ENCODE measurements around the gene OTOR.

DNA sequence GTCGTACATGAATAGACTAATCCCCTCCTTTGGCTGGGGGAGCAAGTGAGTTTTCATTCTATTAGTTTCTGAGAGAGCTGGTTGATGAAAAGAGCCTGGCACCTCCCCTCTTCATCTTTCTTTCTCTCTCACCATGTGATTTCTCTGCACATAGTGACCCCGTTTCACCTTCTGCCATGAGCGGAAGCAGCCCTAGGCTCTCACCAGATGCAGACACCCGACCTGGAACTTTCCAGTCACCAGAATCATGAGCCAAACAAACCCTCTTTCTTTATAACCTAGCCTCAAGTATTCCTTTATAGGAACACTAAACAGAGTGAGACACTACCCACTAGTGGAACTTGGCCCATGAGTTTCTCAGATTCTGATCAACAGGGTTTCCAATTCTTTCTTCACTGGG, 16.4 kb downstream of the OTOR start:
- TF ChIP-seq, protein P1, sequence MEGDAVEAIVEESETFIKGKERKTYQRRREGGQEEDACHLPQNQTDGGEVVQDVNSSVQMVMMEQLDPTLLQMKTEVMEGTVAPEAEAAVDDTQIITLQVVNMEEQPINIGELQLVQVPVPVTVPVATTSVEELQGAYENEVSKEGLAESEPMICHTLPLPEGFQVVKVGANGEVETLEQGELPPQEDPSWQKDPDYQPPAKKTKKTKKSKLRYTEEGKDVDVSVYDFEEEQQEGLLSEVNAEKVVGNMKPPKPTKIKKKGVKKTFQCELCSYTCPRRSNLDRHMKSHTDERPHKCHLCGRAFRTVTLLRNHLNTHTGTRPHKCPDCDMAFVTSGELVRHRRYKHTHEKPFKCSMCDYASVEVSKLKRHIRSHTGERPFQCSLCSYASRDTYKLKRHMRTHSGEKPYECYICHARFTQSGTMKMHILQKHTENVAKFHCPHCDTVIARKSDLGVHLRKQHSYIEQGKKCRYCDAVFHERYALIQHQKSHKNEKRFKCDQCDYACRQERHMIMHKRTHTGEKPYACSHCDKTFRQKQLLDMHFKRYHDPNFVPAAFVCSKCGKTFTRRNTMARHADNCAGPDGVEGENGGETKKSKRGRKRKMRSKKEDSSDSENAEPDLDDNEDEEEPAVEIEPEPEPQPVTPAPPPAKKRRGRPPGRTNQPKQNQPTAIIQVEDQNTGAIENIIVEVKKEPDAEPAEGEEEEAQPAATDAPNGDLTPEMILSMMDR (conservative IDR thresholded peaks at IDR 0.05; ENCODE audit: low read length) = no peak
- no peak for TF ChIP-seq EZH2phosphoT487 (IDR thresholded peaks at IDR 0.05; ENCODE audit: borderline replicate concordance, low read depth, low read length)

All from OCI-LY7 (cell line).